Neural progenitor cell (in vitro differentiated cells): ENCODE results near the gene NPTX1. TPM values are rescaled to one million over a fixed set of nuclear protein-coding genes. Genes with fewer than 3 reads are reported as not detected.

ENCODE experiments used
- DNase-seq: peaks from one replicate; pipeline ENCODE4 v3.0.0-alpha.2; 2016; ENCODE audit warnings: low spot score
- H2AFZ ChIP-seq: fragments of 200-600 bp; sonication (generic); replicated peaks from 2 replicates; pipeline ENCODE4 v1.6.1; 2016; ENCODE audit warnings: antibody characterized with exemption
- H3F3A ChIP-seq: fragments of 200-600 bp; sonication (generic); 2 replicates; pipeline ENCODE4 v1.6.1; 2016; ENCODE audit warnings: antibody characterized with exemption, low read depth
- H3K27ac ChIP-seq: fragments of 200-600 bp; sonication (generic); 2 replicates; pipeline ENCODE4 v1.5.1; 2016; ENCODE audit warnings: mild to moderate bottlenecking
- H3K27me3 ChIP-seq: fragments of 200-600 bp; sonication (generic); 2 replicates; pipeline ENCODE4 v1.6.1; 2016; ENCODE audit warnings: mild to moderate bottlenecking, moderate library complexity
- H3K36me3 ChIP-seq: fragments of 200-600 bp; sonication (generic); 2 replicates; pipeline ENCODE4 v1.5.1; 2016
- H3K4me1 ChIP-seq: fragments of 200-600 bp; sonication (generic); 2 replicates; pipeline ENCODE4 v1.6.1; 2016; ENCODE audit warnings: mixed run types
- H3K4me2 ChIP-seq: fragments of 200-600 bp; sonication (generic); 2 replicates; pipeline ENCODE4 v1.6.1; 2016
- H3K4me3 ChIP-seq: fragments of 200-600 bp; sonication (generic); 2 replicates; pipeline ENCODE4 v1.5.1; 2016
- H3K79me2 ChIP-seq: fragments of 200-600 bp; sonication (generic); 2 replicates; pipeline ENCODE4 v1.6.1; 2016; ENCODE audit warnings: low read depth
- H3K9ac ChIP-seq: fragments of 200-600 bp; sonication (generic); 2 replicates; pipeline ENCODE4 v1.6.1; 2016
- H3K9me3 ChIP-seq: fragments of 200-600 bp; sonication (generic); 2 replicates; pipeline ENCODE4 v1.5.1; 2016; ENCODE audit warnings: low read depth
- H4K20me1 ChIP-seq: fragments of 200-600 bp; sonication (generic); 2 replicates; pipeline ENCODE4 v1.6.1; 2016; ENCODE audit warnings: low read depth
- H3K27ac Mint-ChIP-seq: 3 replicates; pipeline ENCODE4 v1.8.0; 2021; ENCODE audit warnings: mixed read lengths
- H3K27me3 Mint-ChIP-seq: 2 replicates; pipeline ENCODE4 v1.8.0; 2022; ENCODE audit warnings: low read depth, mild to moderate bottlenecking, inconsistent platforms, moderate library complexity, mixed read lengths; ENCODE audit not compliant: insufficient read depth
- H3K36me3 Mint-ChIP-seq: 3 replicates; pipeline ENCODE4 v1.8.0; 2021; ENCODE audit warnings: mixed read lengths
- H3K4me1 Mint-ChIP-seq: 3 replicates; pipeline ENCODE4 v1.8.0; 2021; ENCODE audit warnings: mixed read lengths
- H3K4me3 Mint-ChIP-seq: 3 replicates; pipeline ENCODE4 v1.8.0; 2021; ENCODE audit warnings: mild to moderate bottlenecking, moderate library complexity, mixed read lengths
- H3K9me3 Mint-ChIP-seq: 3 replicates; pipeline ENCODE4 v1.8.0; 2020; ENCODE audit warnings: mixed read lengths
- CTCF ChIP-seq: fragments of 200-600 bp; sonication (generic); IDR thresholded peaks from 2 replicates; pipeline ENCODE4 v1.5.1; 2017; ENCODE audit warnings: antibody characterized with exemption, mild to moderate bottlenecking
- EZH2 ChIP-seq: fragments of 200-600 bp; sonication (generic); IDR thresholded peaks from 2 replicates; pipeline ENCODE4 v1.6.1; 2017; ENCODE audit warnings: antibody characterized with exemption, mild to moderate bottlenecking, moderate library complexity
- EZH2phosphoT487 ChIP-seq: fragments of 200-600 bp; sonication (generic); IDR thresholded peaks from 2 replicates; pipeline ENCODE4 v1.6.1; 2017; ENCODE audit warnings: antibody characterized with exemption
- total RNA-seq: library from RNA; depleted of rRNA; stranded (reverse); fragments of >200 nt; gene quantifications from 2 replicates; pipeline ENCODE4 v1.2.3, GENCODE V29; 2015; ENCODE audit warnings: low replicate concordance

Gene NPTX1
- total RNA-seq, 1 donor from 2014 or later = 2.6 TPM

GRCh38 chr17:80517641-80518040 lies 41.2 kb upstream of the NPTX1 start:
- Mint-ChIP-seq H3K9me3 (no peaks in the 10 kb centered on the region), H3K27ac (no peak overlapping the region), H3K4me3 (no peak overlapping the region), H3K36me3 (no peaks in the 10 kb centered on the region), H3K27me3 (peaks cover 13% of the 10 kb centered on the region), H3K4me1 (peaks cover 3% of the 10 kb centered on the region)
- Histone ChIP-seq H3K79me2 (no peaks in the 10 kb centered on the region), H3K4me1 (no peaks in the 10 kb centered on the region), H3K27ac (no peak overlapping the region), H3K9ac (no peak overlapping the region), H3K4me3 (no peak overlapping the region), H3F3A (no peaks in the 10 kb centered on the region), H2AFZ (no peak overlapping the region), H3K4me2 (no peak overlapping the region), H3K36me3 (no peaks in the 10 kb centered on the region), H3K27me3 (peaks cover 30% of the 10 kb centered on the region), H3K9me3 (no peaks in the 10 kb centered on the region), H4K20me1 (no peaks in the 10 kb centered on the region)
- TF ChIP-seq CTCF (no peak), EZH2 (no peak), EZH2phosphoT487 (no peak)
- DNase-seq = no peak

GRCh38 chr17:80516171-80516932 lies 39.9 kb upstream of the NPTX1 start:
- peaks cover 2% of the 10 kb centered on the region for H4K20me1 ChIP-seq
- no peaks in the 10 kb centered on the region for H3K79me2 ChIP-seq
- H3K9me3 ChIP-seq = no peaks in the 10 kb centered on the region
- H3K27ac ChIP-seq = no peak overlapping the region
- H3K27ac Mint-ChIP-seq = no peak overlapping the region
- no peaks in the 10 kb centered on the region for H3K9me3 Mint-ChIP-seq
- H2AFZ ChIP-seq = no peak overlapping the region
- peaks cover 10% of the 10 kb centered on the region for H3K27me3 Mint-ChIP-seq
- no peak overlapping the region for H3K4me3 Mint-ChIP-seq
- no peaks in the 10 kb centered on the region for H3F3A ChIP-seq
- TF ChIP-seq CTCF = no peak
- TF ChIP-seq EZH2phosphoT487 = no peak
- no peak for TF ChIP-seq EZH2
- H3K9ac ChIP-seq = no peak overlapping the region
- H3K27me3 ChIP-seq = peaks cover 38% of the 10 kb centered on the region
- H3K4me3 ChIP-seq = no peak overlapping the region
- H3K36me3 ChIP-seq = no peaks in the 10 kb centered on the region
- no peaks in the 10 kb centered on the region for H3K4me1 ChIP-seq
- H3K36me3 Mint-ChIP-seq = no peaks in the 10 kb centered on the region
- no peak for DNase-seq
- H3K4me1 Mint-ChIP-seq = peaks cover 3% of the 10 kb centered on the region
- H3K4me2 ChIP-seq = no peak overlapping the region

GRCh38 chr17:80513892-80514291 lies 37.5 kb upstream of the NPTX1 start:
- no peaks in the 10 kb centered on the region for H3K79me2 ChIP-seq
- no peaks in the 10 kb centered on the region for H3K4me1 ChIP-seq
- H2AFZ ChIP-seq = no peak overlapping the region
- Mint-ChIP-seq H3K4me1 (no peaks in the 10 kb centered on the region), H3K27ac (no peak overlapping the region), H3K27me3 (peaks cover 9% of the 10 kb centered on the region), H3K36me3 (no peaks in the 10 kb centered on the region), H3K4me3 (no peak overlapping the region), H3K9me3 (no peaks in the 10 kb centered on the region)
- H3K4me3 ChIP-seq = no peak overlapping the region
- no peak for DNase-seq
- H3K27ac ChIP-seq = no peak overlapping the region
- no peak for TF ChIP-seq EZH2
- no peak for TF ChIP-seq CTCF
- no peak for TF ChIP-seq EZH2phosphoT487
- H3K36me3 ChIP-seq = no peaks in the 10 kb centered on the region
- no peaks in the 10 kb centered on the region for H3K9me3 ChIP-seq
- H3K9ac ChIP-seq = no peak overlapping the region
- H3K27me3 ChIP-seq = peaks cover 58% of the 10 kb centered on the region
- H3F3A ChIP-seq = no peaks in the 10 kb centered on the region
- H3K4me2 ChIP-seq = no peak overlapping the region
- peaks cover 2% of the 10 kb centered on the region for H4K20me1 ChIP-seq
